PC-9 (cell line): ENCODE measurements around the gene STEAP1B.

Experiments
- EZH2 ChIP-seq: fragments of 200-600 bp; sonication (generic); IDR thresholded peaks from 2 replicates; pipeline ENCODE4 v1.8.0; 2017; ENCODE audit warnings: antibody characterized with exemption, low read depth
- TF ChIP-seq, protein P1 (sequence below): fragments of 200-600 bp; sonication (generic); conservative IDR thresholded peaks from 2 replicates; pipeline ENCODE4 v1.6.1; 2017; ENCODE audit warnings: mixed run types, antibody characterized with exemption, mild to moderate bottlenecking, moderate library complexity

GRCh38 chr7:22452142-22452959 lies 47.6 kb downstream of the STEAP1B start:
- TF ChIP-seq, protein P1, sequence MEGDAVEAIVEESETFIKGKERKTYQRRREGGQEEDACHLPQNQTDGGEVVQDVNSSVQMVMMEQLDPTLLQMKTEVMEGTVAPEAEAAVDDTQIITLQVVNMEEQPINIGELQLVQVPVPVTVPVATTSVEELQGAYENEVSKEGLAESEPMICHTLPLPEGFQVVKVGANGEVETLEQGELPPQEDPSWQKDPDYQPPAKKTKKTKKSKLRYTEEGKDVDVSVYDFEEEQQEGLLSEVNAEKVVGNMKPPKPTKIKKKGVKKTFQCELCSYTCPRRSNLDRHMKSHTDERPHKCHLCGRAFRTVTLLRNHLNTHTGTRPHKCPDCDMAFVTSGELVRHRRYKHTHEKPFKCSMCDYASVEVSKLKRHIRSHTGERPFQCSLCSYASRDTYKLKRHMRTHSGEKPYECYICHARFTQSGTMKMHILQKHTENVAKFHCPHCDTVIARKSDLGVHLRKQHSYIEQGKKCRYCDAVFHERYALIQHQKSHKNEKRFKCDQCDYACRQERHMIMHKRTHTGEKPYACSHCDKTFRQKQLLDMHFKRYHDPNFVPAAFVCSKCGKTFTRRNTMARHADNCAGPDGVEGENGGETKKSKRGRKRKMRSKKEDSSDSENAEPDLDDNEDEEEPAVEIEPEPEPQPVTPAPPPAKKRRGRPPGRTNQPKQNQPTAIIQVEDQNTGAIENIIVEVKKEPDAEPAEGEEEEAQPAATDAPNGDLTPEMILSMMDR = peak; percentile 63
- no peak for TF ChIP-seq EZH2
